ENCODE data around the gene LYST. TPM values are rescaled to one million over a fixed set of nuclear protein-coding genes. Genes with fewer than 3 reads are reported as not detected.
"Not testable (repeated sequence)": the region's sequence is repeated elsewhere in the genome, so short reads cannot be mapped to it uniquely, and the experiment has no call there.

Gene LYST
- total RNA-seq, 4 donors from 2014 or later, result 27.8 to 128 (median 41.3) TPM

GRCh38 chr1:235651170-235651806, 215.4 kb downstream of the LYST start:
- ATAC-seq (ENCODE audit: low FRiP score) (no peak), DNase-seq (ENCODE audit: low spot score) (no peak)
- no peak for TF ChIP-seq CTCF (IDR thresholded peaks at IDR 0.05)

GRCh38 chr1:235650341-235651169, 216.2 kb downstream of the LYST start:
- ATAC-seq (ENCODE audit: low FRiP score) (peak; percentile 67), DNase-seq (ENCODE audit: low spot score) (no peak)
- TF ChIP-seq CTCF (IDR thresholded peaks at IDR 0.05), result no peak

- no peak for TF ChIP-seq CTCF (IDR thresholded peaks at IDR 0.05)
- no peak for DNase-seq (ENCODE audit: low spot score)
- ATAC-seq (ENCODE audit: low FRiP score), result peak; percentile 30
Measured at GRCh38 chr1:235649368-235650163, 217.1 kb downstream of the LYST start, which contains the start of gene GNG4. Gene GNG4, minus strand, starts transcription at chr1:235649784. Its CDS starts 65,946 bp downstream, at chr1:235583838.

- peak; percentile 68 for ATAC-seq (ENCODE audit: low FRiP score)
- DNase-seq (ENCODE audit: low spot score), result peak; percentile 34
- TF ChIP-seq CTCF (IDR thresholded peaks at IDR 0.05), result no peak
Measured at GRCh38 chr1:235648954-235649367, 217.7 kb downstream of the LYST start.

GRCh38 chr1:235648407-235648907, 218.2 kb downstream of the LYST start:
- no peak for TF ChIP-seq CTCF (IDR thresholded peaks at IDR 0.05)
- no peak for DNase-seq (ENCODE audit: low spot score)
- peak; percentile 17 for ATAC-seq (ENCODE audit: low FRiP score)

GRCh38 chr1:235647537-235647936, 219.2 kb downstream of the LYST start:
- not testable (repeated sequence) for ATAC-seq (ENCODE audit: low FRiP score)

GRCh38 chr1:235646463-235646862, 220.2 kb downstream of the LYST start:
- ATAC-seq (ENCODE audit: low FRiP score) (no peak), DNase-seq (ENCODE audit: low spot score) (no peak)
- TF ChIP-seq CTCF (IDR thresholded peaks at IDR 0.05), result no peak

More at GRCh38 chr1:235647537-235647936, 219.2 kb downstream of the LYST start:
- not testable (repeated sequence) for DNase-seq (ENCODE audit: low spot score)
